Left hindlimb (tissue), 1 donor: ENCODE measurements around the gene SLC25A38.
A peak's percentile ranks its signal among the peaks of the same experiment; 100 is the strongest.

Experiments used
- DNase-seq: peaks from one replicate; pipeline ENCODE4 v3.0.0-alpha.2; 2018

Gene SLC25A38

DNA sequence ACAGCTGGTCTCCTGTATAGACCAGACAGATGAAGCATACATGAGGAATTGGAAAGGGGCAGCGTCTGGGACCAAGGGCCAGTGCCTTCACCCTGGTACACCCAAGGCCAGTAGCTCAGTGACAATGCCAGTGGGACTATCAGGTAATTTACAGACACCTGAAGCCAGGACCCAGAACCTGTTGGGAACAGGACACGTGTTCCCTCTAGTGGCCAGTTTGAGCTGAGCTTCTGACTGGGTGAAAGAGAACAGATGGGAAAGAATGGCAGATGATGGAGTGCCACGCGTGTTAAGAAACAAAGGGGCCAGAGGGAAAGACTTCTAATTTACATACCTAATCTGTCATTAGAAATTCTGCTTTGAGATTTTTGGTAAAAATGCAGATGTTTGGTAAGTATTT, 5.1 kb upstream of the SLC25A38 start:
- DNase-seq, result no peak

DNA sequence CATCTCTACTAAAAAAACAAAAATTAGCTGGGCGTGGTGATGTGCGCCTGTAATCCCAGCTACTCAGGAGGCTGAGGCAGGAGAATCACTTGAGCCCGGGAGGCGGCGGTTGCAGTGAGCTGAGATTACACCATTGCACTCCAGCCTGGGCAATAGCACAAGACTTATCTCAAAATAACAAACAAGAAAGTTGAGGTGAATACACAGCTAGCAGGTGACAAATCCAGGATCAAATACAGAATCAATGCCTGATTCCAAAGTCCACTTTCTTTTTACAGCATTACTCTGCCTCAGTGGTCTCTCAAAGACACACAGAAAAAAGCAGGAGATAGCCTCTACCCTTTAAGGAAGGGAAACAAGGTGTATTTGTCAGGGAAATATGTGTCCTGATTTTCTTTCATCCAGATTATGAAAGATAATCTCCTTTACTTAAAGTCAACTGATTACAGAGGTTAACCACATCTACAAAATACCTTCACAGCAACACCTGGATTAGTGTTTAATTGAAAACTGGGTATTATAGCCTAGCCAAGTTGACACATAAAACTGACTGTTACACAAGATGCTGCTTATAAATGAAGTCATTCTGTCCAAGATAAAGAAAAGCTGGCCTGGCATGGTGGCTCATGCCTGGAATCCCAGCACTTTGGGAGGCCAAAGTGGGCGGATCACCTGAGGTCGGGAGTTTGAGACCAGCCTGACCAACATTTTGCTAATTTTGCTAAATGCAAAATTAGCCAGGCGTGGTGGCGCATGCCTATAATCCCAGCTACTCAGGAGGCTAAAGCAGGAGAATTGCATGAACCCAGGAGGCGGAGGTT, 4.0 kb upstream of the SLC25A38 start:
- no peak for DNase-seq

DNA sequence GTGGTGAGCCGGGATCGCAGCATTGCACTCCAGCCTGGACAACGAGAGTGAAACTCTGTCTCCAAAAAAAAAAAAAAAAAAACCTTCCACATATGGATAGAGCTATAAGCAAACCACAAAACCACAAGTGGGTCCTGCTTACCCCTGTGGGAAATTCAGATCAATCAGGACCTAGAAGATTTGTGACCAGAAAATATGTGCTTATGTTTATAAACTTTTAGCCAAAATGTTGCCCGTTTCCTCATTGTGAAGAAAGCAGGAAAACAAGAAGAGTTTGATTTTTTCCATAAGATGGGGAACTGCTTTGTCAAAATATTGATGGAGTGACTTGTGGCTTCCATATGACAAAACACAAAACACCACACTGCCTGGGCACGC, 3.4 kb upstream of the SLC25A38 start:
- no peak for DNase-seq

DNA sequence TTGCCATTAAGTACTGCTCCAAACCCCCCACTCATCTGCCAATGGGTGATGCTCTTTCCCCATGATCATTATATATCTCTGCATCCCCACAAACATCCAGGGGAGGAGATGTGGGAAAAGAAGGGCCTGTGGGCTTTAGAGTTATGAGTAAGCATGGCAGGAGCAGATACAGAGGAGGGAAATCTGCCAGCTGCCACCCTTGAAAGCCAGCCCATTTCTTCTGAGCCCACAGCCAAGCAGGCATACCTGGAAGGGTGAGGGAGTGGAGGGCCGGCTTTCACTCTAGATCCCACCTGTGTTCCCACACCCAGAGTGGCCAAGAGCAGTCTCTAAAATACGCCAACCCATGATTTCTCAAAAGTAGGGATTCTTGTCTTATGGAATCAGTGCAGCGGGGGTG, 1.7 kb upstream of the SLC25A38 start:
- DNase-seq, result no peak

DNA sequence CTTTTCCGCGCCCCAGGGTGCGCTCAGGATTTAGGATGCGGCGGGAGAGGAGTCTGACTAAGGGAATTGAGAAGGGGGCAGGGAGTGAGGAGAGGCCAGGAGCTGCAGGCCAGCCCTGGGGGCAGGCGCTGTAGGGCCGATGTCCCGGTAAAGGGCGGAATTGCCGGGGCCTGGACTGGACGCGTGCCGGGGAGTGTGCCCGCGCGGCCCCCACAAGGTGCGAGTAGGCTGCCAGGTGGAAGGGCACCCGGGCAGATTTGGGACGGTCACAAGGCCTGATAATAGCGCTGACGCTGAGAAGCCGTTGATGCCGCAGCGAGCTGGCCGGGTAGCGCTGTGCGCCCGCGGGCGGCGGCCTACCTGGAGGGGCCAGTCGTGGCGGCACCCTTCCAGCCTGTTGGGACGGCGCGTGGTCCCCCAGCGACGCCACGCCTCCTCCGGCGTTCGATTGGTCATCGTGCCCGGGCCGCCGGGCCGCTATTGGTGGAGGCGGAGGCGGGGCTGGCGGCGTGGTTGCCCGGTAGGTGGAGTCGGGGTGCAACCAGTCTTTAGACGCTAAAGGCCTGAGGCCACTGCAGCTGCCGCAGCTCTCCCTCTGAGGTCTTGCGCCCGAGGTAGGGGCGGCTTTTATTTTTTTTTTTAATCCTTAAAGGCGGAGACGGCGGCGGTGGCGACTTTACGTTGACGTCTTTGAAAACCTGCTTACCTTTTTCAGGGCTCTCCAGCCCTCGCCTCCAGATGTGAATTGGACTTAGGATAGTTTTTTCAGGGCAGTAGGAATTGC, 903 bp downstream of the SLC25A38 start:
- DNase-seq, result peak; percentile 96

DNA sequence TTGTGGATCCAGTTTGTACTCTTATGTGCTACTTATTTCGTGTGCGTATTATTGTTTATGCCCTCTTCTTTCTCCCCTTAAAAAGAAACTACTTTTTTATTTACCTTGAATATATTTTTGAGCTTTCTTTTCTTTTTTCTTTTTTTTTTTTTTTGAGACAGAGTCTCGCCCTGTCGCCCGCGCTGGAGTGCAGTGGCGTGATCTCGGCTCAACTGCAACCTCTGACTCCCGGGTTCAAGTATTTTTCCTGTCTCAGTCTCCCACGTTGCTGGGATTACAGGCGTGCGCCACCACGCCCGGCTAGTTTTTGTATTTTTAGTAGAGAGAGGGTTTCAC, 1.5 kb downstream of the SLC25A38 start:
- DNase-seq, result no peak

DNA sequence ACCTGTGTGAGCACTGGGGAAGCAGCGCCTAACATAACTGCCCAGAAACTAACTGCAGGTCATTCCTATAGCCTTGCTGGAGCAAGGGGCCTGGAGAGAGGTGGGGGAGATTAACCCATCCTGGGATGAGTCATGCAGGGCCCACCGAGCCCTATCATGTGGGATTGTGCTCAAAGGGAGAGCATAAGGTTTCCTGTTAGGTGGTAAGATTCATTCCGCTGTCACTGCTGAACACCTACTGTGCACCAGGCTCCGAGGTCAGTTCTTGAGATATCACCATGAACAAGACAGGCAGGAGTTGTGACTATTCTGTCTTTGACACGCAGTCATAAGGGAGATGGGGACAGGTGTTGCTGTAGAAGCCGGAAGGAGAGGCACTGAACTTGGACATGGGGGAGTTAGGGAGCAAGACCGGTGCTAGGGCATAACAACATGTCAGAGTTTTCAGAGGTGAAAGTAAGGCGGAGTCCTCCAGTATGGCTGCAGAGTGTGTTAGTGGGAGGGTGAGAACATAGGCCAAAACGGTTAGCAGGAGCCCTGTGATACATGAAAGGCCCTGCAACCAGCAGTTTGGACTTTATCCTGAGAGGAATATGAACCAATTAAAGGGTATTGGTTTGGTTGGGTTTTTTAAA, 2.4 kb downstream of the SLC25A38 start:
- no peak for DNase-seq

DNA sequence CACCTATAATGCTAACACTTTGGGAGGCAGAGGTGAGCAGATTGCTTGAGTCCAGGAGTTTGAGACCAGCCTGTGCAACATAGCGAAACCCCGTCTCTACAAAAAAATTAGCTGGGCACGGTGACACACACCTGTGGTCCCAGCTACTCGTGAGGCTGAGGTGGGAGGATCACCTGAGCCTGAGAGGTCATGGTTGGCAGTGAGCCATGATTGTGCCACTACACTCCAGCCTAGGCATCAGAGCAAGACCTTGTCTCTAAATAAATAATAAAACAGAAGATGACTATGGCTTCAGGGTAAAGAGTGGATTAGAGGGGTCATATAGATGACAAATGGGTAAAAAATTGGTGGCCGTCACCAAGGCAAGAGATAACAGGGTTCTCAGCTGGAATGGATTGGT, 3.1 kb downstream of the SLC25A38 start:
- no peak for DNase-seq

DNA sequence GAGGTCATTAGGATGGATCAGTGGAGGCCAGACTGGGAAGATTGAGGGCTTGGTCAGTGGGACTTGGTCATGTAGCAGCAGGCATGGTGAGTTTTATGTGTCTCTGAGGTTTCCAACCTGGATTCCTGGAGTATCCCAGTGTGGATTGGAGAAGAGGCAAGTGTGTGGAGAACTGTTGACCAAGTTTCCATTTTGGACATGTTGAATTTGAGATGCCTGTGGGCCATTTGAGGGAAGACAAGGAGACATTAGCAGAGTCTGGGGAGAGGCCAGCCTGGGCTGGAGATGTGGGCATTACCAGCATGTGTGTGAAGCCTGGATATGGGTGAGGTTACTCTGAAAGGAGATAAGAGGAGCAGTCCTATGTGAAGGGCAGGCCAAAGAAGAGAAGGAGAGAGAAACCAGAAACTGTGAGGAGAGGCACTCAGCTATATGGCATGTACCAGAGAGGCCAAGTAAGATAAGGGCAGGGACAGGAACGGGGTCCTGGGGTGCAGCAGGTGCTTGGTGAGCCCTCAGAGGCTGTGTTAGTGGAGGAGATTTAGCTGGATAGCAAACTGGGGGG, 4.3 kb downstream of the SLC25A38 start:
- no peak for DNase-seq

DNA sequence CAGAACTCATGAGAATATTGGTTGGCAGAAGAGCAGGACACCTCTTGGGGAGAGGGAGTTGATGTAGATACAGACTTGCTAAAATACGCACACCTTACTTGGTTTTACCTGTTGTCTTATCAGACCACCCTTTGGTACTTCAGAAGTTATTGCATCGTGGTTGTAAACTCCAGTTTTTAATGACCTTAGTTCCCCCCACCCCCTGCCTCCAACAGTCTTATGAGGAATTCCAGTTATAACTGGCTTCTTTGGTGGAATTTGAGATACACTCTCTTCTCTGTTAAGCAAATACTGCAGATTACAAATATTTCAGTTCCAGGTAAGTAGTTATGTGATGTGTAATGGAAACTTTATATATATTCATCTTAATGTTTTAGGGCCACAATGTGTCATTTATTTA, 5.0 kb downstream of the SLC25A38 start:
- no peak for DNase-seq

DNA sequence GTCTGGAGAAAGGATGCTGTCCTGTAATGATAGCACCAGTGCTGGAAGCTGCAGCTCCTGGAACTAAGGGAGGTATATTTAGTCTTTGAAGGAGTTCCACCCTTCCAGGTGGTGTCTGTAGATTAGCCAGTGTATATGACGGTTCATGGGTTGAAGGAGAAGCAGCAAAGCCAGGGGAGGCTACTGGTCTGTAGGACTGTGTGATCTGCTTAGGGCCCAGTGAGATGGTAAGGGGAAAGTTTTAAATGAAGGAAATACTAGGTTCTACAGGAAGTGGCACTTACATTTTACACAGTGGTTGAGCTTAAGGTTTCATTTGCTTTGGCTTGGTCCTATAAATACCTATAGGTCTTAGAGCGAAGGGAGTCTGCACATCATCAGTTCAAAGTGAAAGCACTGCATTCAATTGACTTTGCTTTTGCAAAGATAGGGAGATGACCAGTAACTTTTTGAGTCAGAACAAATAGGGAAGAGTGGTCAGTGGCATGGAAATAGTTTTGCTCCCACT, 5.6 kb downstream of the SLC25A38 start:
- no peak for DNase-seq

DNA sequence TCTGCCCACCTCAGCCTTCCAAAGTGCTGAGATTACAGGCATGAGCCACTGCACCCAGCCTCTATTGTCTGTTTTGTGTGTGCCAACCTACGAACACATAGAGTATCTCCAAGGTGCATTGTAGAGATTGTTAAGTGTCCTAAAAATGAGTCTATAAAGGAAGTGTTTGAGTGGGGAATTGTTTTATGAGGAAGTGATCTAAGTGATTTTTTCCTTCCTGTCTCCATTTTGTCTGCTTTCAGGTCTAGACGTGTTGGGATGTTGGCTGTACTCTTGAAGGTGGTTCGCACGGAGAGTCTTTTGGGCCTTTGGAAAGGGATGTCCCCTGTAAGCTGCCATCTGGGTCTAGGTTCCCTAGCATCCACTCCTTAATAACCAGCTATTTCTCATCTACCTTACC, 7.0 kb downstream of the SLC25A38 start:
- no peak for DNase-seq

DNA sequence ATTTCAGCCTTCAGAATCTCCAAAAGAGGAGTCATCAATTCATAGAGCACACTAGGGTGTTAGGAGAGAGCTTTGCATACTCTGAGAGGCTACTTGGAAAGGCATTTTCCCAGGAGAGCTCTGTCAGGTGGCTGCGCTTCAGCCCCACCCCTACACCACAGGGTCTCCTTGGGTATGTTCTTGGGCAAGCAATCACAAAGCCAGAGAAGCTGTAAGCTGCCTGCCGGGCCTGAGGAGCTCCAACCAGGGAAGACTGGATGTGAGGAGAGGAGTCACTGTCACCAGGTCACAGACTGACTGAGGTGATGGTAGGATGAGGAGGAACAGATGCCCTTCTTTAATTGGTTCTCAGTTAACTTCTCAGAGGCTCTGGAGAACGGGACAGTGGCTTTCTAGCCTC, 13.5 kb downstream of the SLC25A38 start:
- DNase-seq, result no peak

DNA sequence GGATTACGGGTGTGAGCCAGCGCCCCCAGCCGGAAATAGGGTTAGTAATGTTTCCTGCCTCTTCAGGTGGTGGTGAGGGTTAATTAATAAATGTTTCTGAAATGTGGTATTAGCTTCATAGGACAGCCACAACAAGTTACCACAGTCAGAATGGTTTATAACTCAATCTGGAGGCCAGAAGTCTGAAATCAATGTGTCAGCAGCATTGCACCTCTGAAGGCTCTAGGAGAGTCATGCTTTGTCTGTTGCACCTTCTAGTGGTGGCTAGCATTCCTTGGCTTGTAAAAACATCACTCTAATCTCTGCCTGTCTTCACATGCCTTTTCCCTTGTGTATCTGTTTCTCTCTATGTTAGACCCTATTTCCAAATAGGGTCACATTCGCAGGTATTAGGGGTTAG, 15.5 kb downstream of the SLC25A38 start:
- DNase-seq, result no peak

DNA sequence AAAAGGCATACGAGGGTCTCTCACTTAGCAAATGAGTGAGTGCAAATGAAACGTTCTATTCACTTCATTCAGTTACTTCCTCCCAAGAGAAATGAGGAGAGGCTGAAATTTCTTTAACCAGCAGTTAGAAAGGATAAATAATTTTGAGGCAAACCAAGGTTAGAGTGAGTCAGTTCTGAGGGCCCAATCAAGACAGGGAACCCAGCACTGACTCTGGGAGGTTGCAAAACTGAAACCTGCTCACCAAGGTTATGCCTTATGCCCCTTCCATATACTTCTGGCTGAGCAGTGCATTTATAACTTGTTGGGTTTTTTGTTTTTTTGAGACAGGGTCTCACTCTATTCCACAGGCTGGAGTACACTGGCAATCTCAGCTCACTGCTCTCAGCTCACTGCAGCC, 18.8 kb downstream of the SLC25A38 start:
- no peak for DNase-seq

DNA sequence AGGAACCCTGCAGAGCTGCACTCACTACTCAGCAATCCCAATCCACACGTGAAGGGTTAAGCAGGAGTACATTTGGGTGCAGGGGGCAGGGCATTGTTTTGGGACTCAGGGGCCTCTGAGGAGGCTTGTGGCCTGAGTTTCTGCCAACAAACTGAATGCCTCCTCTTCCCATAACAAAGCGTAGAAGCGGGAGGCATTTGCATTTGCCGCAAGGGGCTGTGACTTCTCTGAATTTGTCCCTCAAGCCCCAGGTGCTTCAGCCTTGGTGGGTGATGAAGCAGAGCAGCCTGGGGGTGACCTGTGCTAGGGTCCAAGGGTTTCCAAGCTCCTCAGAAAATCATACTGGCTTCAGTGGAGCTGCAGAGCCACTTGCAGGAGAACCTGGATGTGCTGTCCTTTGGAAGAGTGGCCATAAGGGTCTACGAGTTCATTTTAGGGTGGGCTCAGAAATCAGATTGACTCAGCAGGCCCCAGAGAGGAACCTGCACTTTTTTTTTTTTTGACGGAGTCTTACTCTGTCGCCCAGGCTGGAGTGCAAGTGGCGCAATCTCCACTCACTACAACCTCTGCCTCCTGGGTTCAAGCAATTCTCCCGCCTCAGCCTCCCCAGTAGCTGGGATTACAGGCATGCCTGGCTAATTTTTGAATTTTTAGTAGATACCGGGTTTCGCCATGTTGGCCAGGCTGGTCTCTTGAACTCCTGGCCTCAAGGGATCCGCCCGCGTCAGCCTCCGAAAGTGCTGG, 21.9 kb downstream of the SLC25A38 start:
- no peak for DNase-seq

DNA sequence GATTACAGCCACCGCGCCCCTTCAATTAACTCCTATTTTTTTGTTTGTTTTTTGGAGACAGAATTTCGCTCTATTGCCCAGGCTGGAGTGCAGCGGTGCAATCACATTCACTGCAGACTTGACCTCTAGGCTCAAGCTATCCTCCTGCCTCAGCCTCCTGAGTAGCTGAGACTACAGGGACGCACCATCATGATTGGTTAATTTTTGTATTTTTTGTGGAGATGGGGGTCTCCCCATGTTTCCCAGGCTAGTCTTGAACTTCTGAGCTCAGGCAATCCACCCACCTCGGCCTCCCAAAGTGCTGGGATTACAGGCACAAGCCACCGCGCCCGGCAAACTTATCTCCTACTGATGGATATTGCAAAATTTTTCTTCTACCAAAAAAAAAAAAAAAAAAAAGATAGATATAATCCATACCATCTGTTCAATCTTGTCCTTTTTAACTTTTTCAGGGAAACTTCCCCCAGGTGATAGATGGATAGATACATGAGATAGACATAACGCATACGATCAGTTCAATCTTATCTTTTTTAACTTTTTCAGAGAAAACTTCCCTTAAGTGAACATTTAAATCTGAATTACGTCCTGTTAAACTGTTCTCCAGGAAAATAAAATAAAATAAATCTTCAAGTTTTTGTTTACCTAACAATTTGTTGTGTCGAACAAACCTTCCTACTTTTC, 22.7 kb downstream of the SLC25A38 start:
- no peak for DNase-seq

DNA sequence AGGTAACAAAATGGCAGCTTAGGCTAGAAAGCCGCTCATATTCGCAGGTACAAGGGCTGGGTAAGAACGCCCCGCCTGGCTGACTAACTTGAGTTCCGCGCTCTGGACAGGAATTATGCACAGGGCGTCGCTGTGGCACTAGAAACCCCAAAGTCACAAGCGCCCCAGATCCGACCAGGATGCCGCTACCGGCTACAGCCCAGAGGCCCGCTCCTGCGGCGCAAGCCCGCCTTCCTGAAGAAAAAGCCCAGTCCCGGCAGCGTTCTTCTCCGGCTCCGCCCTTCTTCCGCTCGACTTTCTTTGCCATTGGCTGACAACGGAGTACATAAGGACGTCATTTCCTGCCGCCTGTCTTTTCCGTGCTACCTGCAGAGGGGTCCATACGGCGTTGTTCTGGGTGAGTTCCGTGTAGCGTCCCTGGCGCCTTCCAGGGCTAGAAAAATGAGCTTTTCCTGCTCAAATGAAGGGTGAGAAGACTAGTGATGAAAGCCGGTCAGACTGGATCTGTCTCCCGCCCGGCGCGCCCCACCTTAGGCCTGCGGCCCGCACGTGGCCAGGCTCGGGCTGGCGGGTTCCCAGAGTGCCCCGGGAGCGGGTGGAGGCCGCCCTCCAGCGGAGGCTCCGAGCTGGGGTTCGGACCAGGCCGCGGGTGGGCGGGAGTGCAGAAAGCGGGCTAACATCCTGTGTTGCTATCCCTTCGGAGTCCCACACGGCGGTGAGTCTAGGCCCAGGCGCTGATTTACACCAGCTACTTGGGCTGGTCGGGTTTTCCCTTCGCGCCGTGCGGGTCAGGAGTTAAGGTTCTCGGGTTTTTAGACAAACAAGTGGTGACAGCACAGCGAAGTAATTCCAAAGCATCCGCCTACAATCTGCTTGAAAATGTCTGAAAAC, 23.4 kb downstream of the SLC25A38 start, which contains the start of gene RPSA:
RPSA (plus strand) TSS at position 353 of the 891 bp plus-strand sequence. CDS start 934 bp downstream, outside the sequence.
- peak; percentile 95 for DNase-seq

DNA sequence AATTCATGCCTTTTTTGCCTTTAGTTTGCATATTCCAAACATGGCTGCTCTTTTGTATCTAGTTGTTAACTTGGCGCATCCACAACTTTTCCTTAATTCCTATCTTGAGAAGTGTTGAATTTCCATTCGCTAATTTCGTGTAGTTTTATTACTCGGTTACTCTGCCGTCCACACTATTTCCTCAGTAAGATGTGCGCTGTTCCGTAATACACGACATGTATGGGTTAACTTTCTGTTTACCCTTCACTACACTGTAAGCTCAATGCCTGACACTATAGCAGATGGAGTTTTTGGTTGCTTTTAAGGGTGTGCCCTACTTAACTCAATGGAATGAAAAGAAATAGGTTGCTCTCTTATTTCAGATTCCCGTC, 24.1 kb downstream of the SLC25A38 start:
- DNase-seq, result no peak

DNA sequence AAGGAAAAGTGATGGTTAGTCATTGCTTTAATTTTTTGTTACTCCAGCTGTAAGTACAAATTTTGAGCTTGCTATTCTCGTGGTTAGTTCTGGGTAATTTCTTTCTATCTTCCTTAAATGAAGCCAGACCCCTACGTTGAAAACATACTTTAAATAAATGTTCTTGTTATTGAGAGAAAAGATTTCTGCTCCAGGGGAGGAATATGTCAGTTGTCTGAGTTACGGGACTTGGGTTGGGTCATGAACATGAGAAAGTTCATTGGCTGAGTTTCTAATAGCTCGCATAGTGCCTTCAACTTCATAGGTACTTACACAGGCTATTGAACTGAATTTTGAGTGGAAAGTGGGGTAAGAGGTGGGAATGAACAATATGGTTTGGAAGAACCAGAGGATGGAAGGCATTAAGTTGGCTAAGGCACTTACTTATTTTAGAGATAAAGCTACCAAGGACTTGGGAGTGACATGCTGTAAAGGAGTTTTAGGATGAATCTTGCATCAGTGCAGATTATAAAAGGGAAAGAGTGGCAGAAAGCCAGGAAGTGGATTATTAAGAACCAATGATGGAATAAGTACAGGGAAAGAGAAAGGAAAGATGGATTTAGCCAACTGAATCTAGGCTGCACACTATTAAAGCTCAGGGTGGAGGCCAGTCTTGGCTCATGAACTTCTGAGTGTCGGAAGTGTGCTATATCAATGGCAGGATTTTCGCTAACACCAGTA, 24.8 kb downstream of the SLC25A38 start:
- DNase-seq, result no peak
